Astrocyte (in vitro differentiated cells and primary cell): ENCODE measurements around the gene TBC1D3B. TPM values are rescaled to one million over a fixed set of nuclear protein-coding genes. Genes with fewer than 3 reads are reported as not detected.

Source experiments
- DNase-seq: peaks from one replicate; pipeline ENCODE4 v3.0.0-alpha.2; 2010; ENCODE audit warnings: low read depth
- FAIRE-seq: peaks from 2 replicates; lab custom pipeline; 2011; peaks lifted over from hg19 to GRCh38; lab: Jason Lieb, UNC
- H2AFZ ChIP-seq: 2 replicates; pipeline ENCODE4 v1.6.0; 2012; ENCODE audit warnings: low read depth, low read length, inconsistent platforms
- H3K27ac ChIP-seq: 2 replicates; pipeline ENCODE4 v1.5.1; 2011; ENCODE audit warnings: low read depth, low read length, inconsistent platforms
- H3K27me3 ChIP-seq: 2 replicates; pipeline ENCODE4 v1.6.0; 2011; ENCODE audit warnings: low read length, inconsistent platforms; ENCODE audit not compliant: insufficient read depth
- H3K36me3 ChIP-seq: 2 replicates; pipeline ENCODE4 v1.5.1; 2011; ENCODE audit warnings: low read length, inconsistent platforms; ENCODE audit not compliant: insufficient read depth
- H3K4me1 ChIP-seq: 2 replicates; pipeline ENCODE4 v1.5.1; 2011; ENCODE audit warnings: low read length, inconsistent platforms; ENCODE audit not compliant: insufficient read depth
- H3K4me2 ChIP-seq: 2 replicates; pipeline ENCODE4 v1.6.0; 2012; ENCODE audit warnings: low read length, inconsistent platforms
- H3K4me3 ChIP-seq: 2 replicates; pipeline ENCODE4 v1.5.1; 2011; ENCODE audit warnings: low read depth, mild to moderate bottlenecking, low read length, inconsistent platforms; ENCODE audit not compliant: insufficient read depth
- H3K79me2 ChIP-seq: 2 replicates; pipeline ENCODE4 v1.6.0; 2012; ENCODE audit warnings: mild to moderate bottlenecking, low read length, inconsistent platforms; ENCODE audit not compliant: insufficient read depth
- H3K9ac ChIP-seq: 2 replicates; pipeline ENCODE4 v1.6.0; 2012; ENCODE audit warnings: mild to moderate bottlenecking, low read length, inconsistent platforms
- H3K9me3 ChIP-seq: 2 replicates; pipeline ENCODE4 v1.5.1; 2012; ENCODE audit warnings: low read depth, mild to moderate bottlenecking, low read length, inconsistent platforms; ENCODE audit not compliant: insufficient read depth
- H4K20me1 ChIP-seq: 2 replicates; pipeline ENCODE4 v1.6.0; 2012; ENCODE audit warnings: low read length, inconsistent platforms; ENCODE audit not compliant: insufficient read depth
- H3K27ac Mint-ChIP-seq: one replicate; pipeline ENCODE4 v1.8.0; 2021; ENCODE audit warnings: mild to moderate bottlenecking, mixed read lengths; ENCODE audit not compliant: unreplicated experiment
- H3K27me3 Mint-ChIP-seq: one replicate; pipeline ENCODE4 v1.8.0; 2021; ENCODE audit warnings: low read depth, mixed read lengths; ENCODE audit not compliant: unreplicated experiment
- H3K36me3 Mint-ChIP-seq: one replicate; pipeline ENCODE4 v1.8.0; 2021; ENCODE audit warnings: low read depth, mixed read lengths; ENCODE audit not compliant: unreplicated experiment
- H3K4me1 Mint-ChIP-seq: one replicate; pipeline ENCODE4 v1.8.0; 2021; ENCODE audit warnings: low read depth, mixed read lengths; ENCODE audit not compliant: unreplicated experiment
- H3K4me3 Mint-ChIP-seq: one replicate; pipeline ENCODE4 v1.8.0; 2021; ENCODE audit warnings: mild to moderate bottlenecking, moderate library complexity, mixed read lengths; ENCODE audit not compliant: unreplicated experiment
- H3K9me3 Mint-ChIP-seq: one replicate; pipeline ENCODE4 v1.8.0; 2021; ENCODE audit warnings: mild to moderate bottlenecking, mixed read lengths; ENCODE audit not compliant: unreplicated experiment
- CTCF ChIP-seq: IDR thresholded peaks from 2 replicates; pipeline ENCODE4 v1.5.1; 2011; ENCODE audit warnings: low read depth, mild to moderate bottlenecking, inconsistent platforms, low read length, moderate library complexity; ENCODE audit not compliant: insufficient read depth
- EZH2 ChIP-seq: IDR thresholded peaks from 2 replicates; pipeline ENCODE4 v1.6.1; 2012; ENCODE audit warnings: mild to moderate bottlenecking, low read length, inconsistent platforms; ENCODE audit not compliant: insufficient read depth
- total RNA-seq: library from RNA; stranded (reverse); gene quantifications from 2 replicates; pipeline ENCODE4 v1.2.1, GENCODE V29; 2021

The TBC1D3B gene
- total RNA-seq, 1 donor from 2014 or later = 9.8 TPM

- Histone ChIP-seq H3K4me1 (no peaks in the 10 kb centered on the region), H3K79me2 (no peaks in the 10 kb centered on the region), H2AFZ (no peak overlapping the region), H4K20me1 (no peaks in the 10 kb centered on the region), H3K4me2 (no peak overlapping the region), H3K27me3 (no peaks in the 10 kb centered on the region), H3K36me3 (no peaks in the 10 kb centered on the region), H3K27ac (no peak overlapping the region), H3K9ac (no peak overlapping the region), H3K4me3 (no peak overlapping the region), H3K9me3 (no peaks in the 10 kb centered on the region)
- TF ChIP-seq EZH2 (no peak), CTCF (no peak)
- no peak for DNase-seq
- peaks cover 6% of the 10 kb centered on the region for H3K27me3 Mint-ChIP-seq
- no peak overlapping the region for H3K4me3 Mint-ChIP-seq
- no peak overlapping the region for H3K27ac Mint-ChIP-seq
- no peaks in the 10 kb centered on the region for H3K36me3 Mint-ChIP-seq
- peaks cover 5% of the 10 kb centered on the region for H3K4me1 Mint-ChIP-seq
- peaks cover 5% of the 10 kb centered on the region for H3K9me3 Mint-ChIP-seq
- FAIRE-seq = no peak
Observed at GRCh38 chr17:36131421-36131820, 45.0 kb downstream of the TBC1D3B start.

- H3K27ac Mint-ChIP-seq = no peak overlapping the region
- Histone ChIP-seq H3K4me1 (no peaks in the 10 kb centered on the region), H3K9ac (no peak overlapping the region), H3K36me3 (no peaks in the 10 kb centered on the region), H3K27ac (no peak overlapping the region), H4K20me1 (no peaks in the 10 kb centered on the region), H3K27me3 (no peaks in the 10 kb centered on the region), H2AFZ (no peak overlapping the region), H3K79me2 (no peaks in the 10 kb centered on the region), H3K4me3 (no peak overlapping the region), H3K4me2 (no peak overlapping the region), H3K9me3 (peaks cover 6% of the 10 kb centered on the region)
- H3K36me3 Mint-ChIP-seq = no peaks in the 10 kb centered on the region
- DNase-seq = no peak
- H3K4me3 Mint-ChIP-seq = no peak overlapping the region
- H3K9me3 Mint-ChIP-seq = peaks cover 9% of the 10 kb centered on the region
- peaks cover 5% of the 10 kb centered on the region for H3K4me1 Mint-ChIP-seq
- H3K27me3 Mint-ChIP-seq = no peaks in the 10 kb centered on the region
- FAIRE-seq = no peak
- TF ChIP-seq EZH2 (no peak), CTCF (no peak)
Observed at GRCh38 chr17:36130346-36130745, 46.1 kb downstream of the TBC1D3B start.

DNA sequence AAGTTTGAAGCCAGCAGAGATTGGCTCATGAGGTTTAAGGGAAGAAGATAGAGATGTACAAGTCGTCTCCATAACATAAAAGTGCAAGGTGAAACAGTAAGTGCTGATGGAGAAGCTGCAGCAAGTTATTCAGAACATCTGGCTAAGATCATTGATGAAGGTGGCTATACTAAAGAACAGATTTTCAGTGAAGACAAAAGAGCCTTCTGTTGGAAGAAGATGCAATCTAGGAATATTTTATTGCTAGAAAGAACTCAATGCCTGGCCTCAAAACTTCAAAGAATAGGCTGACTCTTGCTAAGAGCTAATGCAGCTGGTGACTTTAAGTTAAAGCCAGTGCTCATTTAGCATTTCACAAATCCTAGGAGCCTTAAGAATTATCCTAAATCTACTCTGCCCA lies 46.8 kb downstream of the TBC1D3B start:
- Histone ChIP-seq H3K4me3 (no peak overlapping the region), H3K4me1 (no peaks in the 10 kb centered on the region), H3K27me3 (no peaks in the 10 kb centered on the region), H4K20me1 (no peaks in the 10 kb centered on the region), H3K4me2 (no peak overlapping the region), H3K36me3 (no peaks in the 10 kb centered on the region), H3K9me3 (peaks cover 7% of the 10 kb centered on the region), H2AFZ (no peak overlapping the region), H3K79me2 (no peaks in the 10 kb centered on the region), H3K27ac (no peak overlapping the region), H3K9ac (no peak overlapping the region)
- H3K9me3 Mint-ChIP-seq = peaks cover 9% of the 10 kb centered on the region
- FAIRE-seq (no peak), DNase-seq (no peak)
- no peak overlapping the region for H3K4me3 Mint-ChIP-seq
- no peak overlapping the region for H3K27ac Mint-ChIP-seq
- H3K36me3 Mint-ChIP-seq = no peaks in the 10 kb centered on the region
- peaks cover 5% of the 10 kb centered on the region for H3K4me1 Mint-ChIP-seq
- no peaks in the 10 kb centered on the region for H3K27me3 Mint-ChIP-seq
- no peak for TF ChIP-seq CTCF
- TF ChIP-seq EZH2 = no peak
